GM12878 (cell line): Measurements from ENCODE around the gene PDE6D. TPM values are rescaled to one million over a fixed set of nuclear protein-coding genes. Genes with fewer than 3 reads are reported as not detected.

Experiments used
- ATAC-seq: fragments of 200-7000 bp; cut with Tn5 transposase; 3 replicates; pipeline ENCODE4 v1.9.1; 2020; ENCODE audit warnings: mild to moderate bottlenecking, moderate library complexity
- BruUV-seq: library from RNA; stranded (reverse); fragments of 400-500 nt; replicated peaks from 2 replicates; lab custom pipeline; 2021; lab: Mats Ljungman, UMichigan
- CTCF ChIA-PET: fragments of 300-600 bp; sonication (Branson Sonifier 250); formaldehyde crosslinking; extraction: SDS; loops from one replicate; lab custom pipeline; 2021; ENCODE audit warnings: inconsistent platforms; lab: Yijun Ruan, JAX
- POLR2A ChIA-PET: fragments of 350-600 bp; formaldehyde crosslinking; extraction: SDS; loops from one replicate; lab custom pipeline; 2021; ENCODE audit warnings: inconsistent platforms; lab: Charles Lee
- RAD21 ChIA-PET: fragments of 300-600 bp; sonication (Branson Sonifier 250); formaldehyde crosslinking; loops from one replicate; lab custom pipeline; 2023; ENCODE audit warnings: antibody characterized with exemption; ENCODE audit not compliant: unreplicated experiment; lab: Charles Lee
- SMC1A ChIA-PET: fragments of 300-600 bp; sonication (Branson Sonifier 250); formaldehyde crosslinking; loops from one replicate; lab custom pipeline; 2023; ENCODE audit not compliant: unreplicated experiment, uncharacterized antibody; lab: Charles Lee
- DNase-seq: peaks from one replicate; pipeline ENCODE4 v3.0.0-alpha.2; 2011; ENCODE audit warnings: low read depth, low spot score
- FAIRE-seq: peaks from 3 replicates; lab custom pipeline; 2011; peaks lifted over from hg19 to GRCh38; lab: Jason Lieb, UNC
- H2AFZ ChIP-seq: 2 replicates; pipeline ENCODE4 v1.6.0; 2011; ENCODE audit warnings: low read depth, low read length, control low read depth; ENCODE audit not compliant: control insufficient read depth
- H3K27ac ChIP-seq: 2 replicates; pipeline ENCODE4 v1.5.1; 2011; ENCODE audit warnings: control low read depth; ENCODE audit not compliant: control insufficient read depth, insufficient read depth
- H3K27me3 ChIP-seq, 2 experiments: replicated peaks in 1 of 2; 2 replicates each; pipeline versions ENCODE4 v1.6.0 to v1.6.1; 2011; ENCODE audit warnings: low read length in 1 of 2; ENCODE audit not compliant: control insufficient read depth in 2 of 2, insufficient read depth in 2 of 2
- H3K36me3 ChIP-seq, 2 experiments: 2 replicates each; pipeline ENCODE4 v1.5.1; 2011; ENCODE audit warnings: low read length in 1 of 2; ENCODE audit not compliant: control insufficient read depth in 2 of 2, insufficient read depth in 2 of 2
- H3K4me1 ChIP-seq: 2 replicates; pipeline ENCODE4 v1.6.1; 2011; ENCODE audit warnings: mild to moderate bottlenecking, low read length, moderate library complexity, mixed read lengths; ENCODE audit not compliant: control insufficient read depth, insufficient read depth
- H3K4me2 ChIP-seq: 2 replicates; pipeline ENCODE4 v1.6.0; 2011; ENCODE audit warnings: control low read depth; ENCODE audit not compliant: control insufficient read depth, insufficient read depth
- H3K4me3 ChIP-seq: fragments of 200-600 bp; sonication (generic); 2 replicates; pipeline ENCODE4 v1.5.1; 2016
- H3K79me2 ChIP-seq: 2 replicates; pipeline ENCODE4 v1.6.0; 2011; ENCODE audit warnings: low read length; ENCODE audit not compliant: control insufficient read depth, insufficient read depth
- H3K9ac ChIP-seq: 2 replicates; pipeline ENCODE4 v1.8.0; 2011; ENCODE audit warnings: low read length, control low read depth, mixed read lengths; ENCODE audit not compliant: control insufficient read depth, insufficient read depth
- H3K9me3 ChIP-seq: replicated peaks from 3 replicates; pipeline ENCODE4 v1.5.1; 2011; ENCODE audit warnings: mild to moderate bottlenecking, low read length; ENCODE audit not compliant: control insufficient read depth, insufficient read depth
- H4K20me1 ChIP-seq: 2 replicates; pipeline ENCODE4 v1.6.0; 2011; ENCODE audit not compliant: control insufficient read depth, insufficient read depth
- ETV6 ChIP-seq, 2 experiments: fragments of 450-650 bp in 1 of 2; IDR thresholded peaks in 1 of 2; conservative IDR thresholded peaks in 1 of 2; 2 replicates each; pipeline ENCODE4 v1.6.1; 2014; ENCODE audit warnings: antibody characterized with exemption in 1 of 2, borderline replicate concordance in 1 of 2, low read depth in 1 of 2, mild to moderate bottlenecking in 1 of 2, moderate library complexity in 1 of 2
- FOXM1 ChIP-seq: IDR thresholded peaks from 2 replicates; pipeline ENCODE4 v1.6.1; 2012; ENCODE audit warnings: low read depth, mild to moderate bottlenecking, inconsistent platforms, low read length, moderate library complexity
- HDGF ChIP-seq: fragments of 450-650 bp; IDR thresholded peaks from 2 replicates; pipeline ENCODE4 v1.6.1; 2016; ENCODE audit warnings: antibody characterized with exemption
- NFIC ChIP-seq: IDR thresholded peaks from 2 replicates; pipeline ENCODE4 v1.6.1; 2012; ENCODE audit warnings: low read depth, mild to moderate bottlenecking, inconsistent platforms, low read length, moderate library complexity
- POLR2AphosphoS2 ChIP-seq: IDR thresholded peaks from 2 replicates; pipeline ENCODE4 v1.6.1; 2011; ENCODE audit warnings: low read depth, mild to moderate bottlenecking, low read length, improper control_type of control experiment, moderate library complexity
- SKIL ChIP-seq: fragments of 450-650 bp; IDR thresholded peaks from 2 replicates; pipeline ENCODE4 v1.6.1; 2017; ENCODE audit warnings: mild to moderate bottlenecking, low read depth, inconsistent platforms; ENCODE audit not compliant: poor library complexity, severe bottlenecking
- SUZ12 ChIP-seq: fragments of 200-600 bp; sonication (generic); IDR thresholded peaks from one replicate; pipeline ENCODE4 v1.6.1; 2018; ENCODE audit warnings: antibody characterized with exemption, mild to moderate bottlenecking; ENCODE audit not compliant: unreplicated experiment
- ZZZ3 ChIP-seq: IDR thresholded peaks from 2 replicates; pipeline ENCODE4 v1.6.1; 2011; ENCODE audit warnings: low read depth; ENCODE audit not compliant: control insufficient read depth, insufficient read length
- WGBS: methylation state at CpG from one replicate; pipeline ENCODE4 v1.1.6; 2016; ENCODE audit warnings: low lambda C conversion rate; ENCODE audit not compliant: insufficient replicate concordance, insufficient coverage; ENCODE audit errors: missing lambda C conversion rate; 5-methylcytosine and 5-hydroxymethylcytosine counted together
- in situ Hi-C: fragments of 300-500 bp; cut with MboI; formaldehyde crosslinking; loops from 9 replicates; pipeline ENCODE4 v1.14.3; 2018; ENCODE audit warnings: mixed read lengths
- intact Hi-C: fragments of 100-400 bp; cut with micrococcal nuclease; formaldehyde crosslinking; loops from one replicate; pipeline ENCODE4 v1.14.2; 2022; ENCODE audit not compliant: unreplicated experiment
- polyA plus RNA-seq, 11 experiments: library from polyadenylated mRNA; depleted of rRNA in 4 of 11; unstranded in 6 of 11; stranded (reverse) in 5 of 11; fragments of >200 nt; fragmentation: Nextera tagmentation in 4 of 11; fragmentation: Illumina TruSeq in 1 of 11; extraction: Ambion mirVana in 4 of 11; extraction: Trizol in 1 of 11; gene quantifications; 1 replicate in 1 of 11; 2 replicates in 10 of 11; pipeline versions ENCODE4 v1.2.1 to v1.2.3, GENCODE V29; 2011 to 2016; ENCODE audit warnings: inconsistent platforms in 2 of 11, missing spikeins in 2 of 11, low read depth in 1 of 11
- total RNA-seq, 4 experiments: library from RNA; depleted of rRNA in 3 of 4; stranded (reverse); fragments of >200 nt in 3 of 4; fragmentation: Illumina TruSeq in 1 of 4; extraction: Trizol in 1 of 4; gene quantifications; 2 replicates each; pipeline versions ENCODE4 v1.2.1 to v1.2.3, GENCODE V29; 2013 to 2021
- TF ChIP-seq, protein P1 (sequence below): fragments of 450-650 bp; formaldehyde crosslinking; IDR thresholded peaks from 2 replicates; pipeline ENCODE4 v1.4.0; 2022; ENCODE audit warnings: mild to moderate bottlenecking, moderate library complexity
- TF ChIP-seq, protein P2 (sequence below): fragments of 450-650 bp; IDR thresholded peaks from 2 replicates; pipeline ENCODE4 v1.6.1; 2017; ENCODE audit warnings: mild to moderate bottlenecking, moderate library complexity

PDE6D gene
- total and polyA plus RNA-seq, 10 of the 15 experiments (the other 5 are each of a cell fraction or from before 2014, with no cell fraction given): 8.2 to 69.4 (median 56.2) TPM

- TF ChIP-seq HDGF (no peak), SUZ12 (no peak), ETV6 (conservative IDR thresholded peaks at IDR 0.05 in 1 of 2, IDR thresholded peaks at IDR 0.05 in 1 of 2; ENCODE audit: borderline replicate concordance in 1 of 2, low read depth in 1 of 2) (no peak), ZZZ3 (no peak), POLR2AphosphoS2 (no peak), NFIC (no peak), SKIL (no peak), FOXM1 (no peak)
- TF ChIP-seq, protein P1, sequence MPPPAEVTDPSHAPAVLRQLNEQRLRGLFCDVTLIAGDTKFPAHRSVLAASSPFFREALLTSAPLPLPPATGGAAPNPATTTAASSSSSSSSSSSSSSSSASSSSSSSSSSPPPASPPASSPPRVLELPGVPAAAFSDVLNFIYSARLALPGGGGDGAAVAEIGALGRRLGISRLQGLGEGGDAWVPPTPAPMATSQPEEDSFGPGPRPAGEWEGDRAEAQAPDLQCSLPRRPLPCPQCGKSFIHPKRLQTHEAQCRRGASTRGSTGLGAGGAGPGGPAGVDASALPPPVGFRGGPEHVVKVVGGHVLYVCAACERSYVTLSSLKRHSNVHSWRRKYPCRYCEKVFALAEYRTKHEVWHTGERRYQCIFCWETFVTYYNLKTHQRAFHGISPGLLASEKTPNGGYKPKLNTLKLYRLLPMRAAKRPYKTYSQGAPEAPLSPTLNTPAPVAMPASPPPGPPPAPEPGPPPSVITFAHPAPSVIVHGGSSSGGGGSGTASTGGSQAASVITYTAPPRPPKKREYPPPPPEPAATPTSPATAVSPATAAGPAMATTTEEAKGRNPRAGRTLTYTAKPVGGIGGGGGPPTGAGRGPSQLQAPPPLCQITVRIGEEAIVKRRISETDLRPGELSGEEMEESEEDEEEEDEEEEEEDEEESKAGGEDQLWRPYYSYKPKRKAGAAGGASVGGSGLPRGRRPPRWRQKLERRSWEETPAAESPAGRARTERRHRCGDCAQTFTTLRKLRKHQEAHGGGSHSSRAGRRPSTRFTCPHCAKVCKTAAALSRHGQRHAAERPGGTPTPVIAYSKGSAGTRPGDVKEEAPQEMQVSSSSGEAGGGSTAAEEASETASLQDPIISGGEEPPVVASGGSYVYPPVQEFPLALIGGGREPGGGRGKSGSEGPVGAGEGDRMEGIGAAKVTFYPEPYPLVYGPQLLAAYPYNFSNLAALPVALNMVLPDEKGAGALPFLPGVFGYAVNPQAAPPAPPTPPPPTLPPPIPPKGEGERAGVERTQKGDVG: no peak
- TF ChIP-seq, protein P2, sequence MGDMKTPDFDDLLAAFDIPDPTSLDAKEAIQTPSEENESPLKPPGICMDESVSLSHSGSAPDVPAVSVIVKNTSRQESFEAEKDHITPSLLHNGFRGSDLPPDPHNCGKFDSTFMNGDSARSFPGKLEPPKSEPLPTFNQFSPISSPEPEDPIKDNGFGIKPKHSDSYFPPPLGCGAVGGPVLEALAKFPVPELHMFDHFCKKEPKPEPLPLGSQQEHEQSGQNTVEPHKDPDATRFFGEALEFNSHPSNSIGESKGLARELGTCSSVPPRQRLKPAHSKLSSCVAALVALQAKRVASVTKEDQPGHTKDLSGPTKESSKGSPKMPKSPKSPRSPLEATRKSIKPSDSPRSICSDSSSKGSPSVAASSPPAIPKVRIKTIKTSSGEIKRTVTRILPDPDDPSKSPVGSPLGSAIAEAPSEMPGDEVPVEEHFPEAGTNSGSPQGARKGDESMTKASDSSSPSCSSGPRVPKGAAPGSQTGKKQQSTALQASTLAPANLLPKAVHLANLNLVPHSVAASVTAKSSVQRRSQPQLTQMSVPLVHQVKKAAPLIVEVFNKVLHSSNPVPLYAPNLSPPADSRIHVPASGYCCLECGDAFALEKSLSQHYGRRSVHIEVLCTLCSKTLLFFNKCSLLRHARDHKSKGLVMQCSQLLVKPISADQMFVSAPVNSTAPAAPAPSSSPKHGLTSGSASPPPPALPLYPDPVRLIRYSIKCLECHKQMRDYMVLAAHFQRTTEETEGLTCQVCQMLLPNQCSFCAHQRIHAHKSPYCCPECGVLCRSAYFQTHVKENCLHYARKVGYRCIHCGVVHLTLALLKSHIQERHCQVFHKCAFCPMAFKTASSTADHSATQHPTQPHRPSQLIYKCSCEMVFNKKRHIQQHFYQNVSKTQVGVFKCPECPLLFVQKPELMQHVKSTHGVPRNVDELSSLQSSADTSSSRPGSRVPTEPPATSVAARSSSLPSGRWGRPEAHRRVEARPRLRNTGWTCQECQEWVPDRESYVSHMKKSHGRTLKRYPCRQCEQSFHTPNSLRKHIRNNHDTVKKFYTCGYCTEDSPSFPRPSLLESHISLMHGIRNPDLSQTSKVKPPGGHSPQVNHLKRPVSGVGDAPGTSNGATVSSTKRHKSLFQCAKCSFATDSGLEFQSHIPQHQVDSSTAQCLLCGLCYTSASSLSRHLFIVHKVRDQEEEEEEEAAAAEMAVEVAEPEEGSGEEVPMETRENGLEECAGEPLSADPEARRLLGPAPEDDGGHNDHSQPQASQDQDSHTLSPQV: no peak
- no peaks in the 10 kb centered on the region for H3K36me3 ChIP-seq
- in situ Hi-C loops: no loop called here
- ATAC-seq: no peak
- H3K9ac ChIP-seq: no peak overlapping the region
- SMC1A ChIA-PET: interaction anchor here (1.7 to 2.4 kb wide), 2 partner anchors 30 to 31 kb away, joined by 9 to 12 read pairs; no protein-coding TSS in a partner anchor
- H3K4me1 ChIP-seq: peaks cover 19% of the 10 kb centered on the region
- RAD21 ChIA-PET: interaction anchor here (0.6 to 24.6 kb wide), 2 partner anchors 9 to 33 kb away, joined by 3 to 463 read pairs; no protein-coding TSS in a partner anchor
- CTCF ChIA-PET: interaction anchor here (1.2 to 22.2 kb wide), 5 partner anchors 8 to 83 kb away, joined by 4 to 811 read pairs (median 11); no protein-coding TSS in a partner anchor
- no peak overlapping the region for H3K4me3 ChIP-seq
- no peak for DNase-seq
- FAIRE-seq: no peak
- no peak overlapping the region for H3K27ac ChIP-seq
- no peaks in the 10 kb centered on the region for H3K9me3 ChIP-seq
- no peak overlapping the region for H3K4me2 ChIP-seq
- no TSS peak for BruUV-seq
- H3K27me3 ChIP-seq: no peaks in the 10 kb centered on the region
- no peak overlapping the region for H2AFZ ChIP-seq
- POLR2A ChIA-PET: interaction anchor here (0.8 to 1.2 kb wide), 2 partner anchors 23 to 25 kb away, joined by 3 to 4 read pairs; partner anchors contain the start of gene PTMA
- WGBS: 72% methylated on average over 6 of the region's 8 CpGs
- H4K20me1 ChIP-seq: no peaks in the 10 kb centered on the region
- peaks cover 4% of the 10 kb centered on the region for H3K79me2 ChIP-seq
- intact Hi-C loops: no loop called here
Observed at GRCh38 chr2:231683292-231684235, 97.5 kb downstream of the PDE6D start.
